ENCODE data around the gene PACSIN1.

PACSIN1 gene

DNA sequence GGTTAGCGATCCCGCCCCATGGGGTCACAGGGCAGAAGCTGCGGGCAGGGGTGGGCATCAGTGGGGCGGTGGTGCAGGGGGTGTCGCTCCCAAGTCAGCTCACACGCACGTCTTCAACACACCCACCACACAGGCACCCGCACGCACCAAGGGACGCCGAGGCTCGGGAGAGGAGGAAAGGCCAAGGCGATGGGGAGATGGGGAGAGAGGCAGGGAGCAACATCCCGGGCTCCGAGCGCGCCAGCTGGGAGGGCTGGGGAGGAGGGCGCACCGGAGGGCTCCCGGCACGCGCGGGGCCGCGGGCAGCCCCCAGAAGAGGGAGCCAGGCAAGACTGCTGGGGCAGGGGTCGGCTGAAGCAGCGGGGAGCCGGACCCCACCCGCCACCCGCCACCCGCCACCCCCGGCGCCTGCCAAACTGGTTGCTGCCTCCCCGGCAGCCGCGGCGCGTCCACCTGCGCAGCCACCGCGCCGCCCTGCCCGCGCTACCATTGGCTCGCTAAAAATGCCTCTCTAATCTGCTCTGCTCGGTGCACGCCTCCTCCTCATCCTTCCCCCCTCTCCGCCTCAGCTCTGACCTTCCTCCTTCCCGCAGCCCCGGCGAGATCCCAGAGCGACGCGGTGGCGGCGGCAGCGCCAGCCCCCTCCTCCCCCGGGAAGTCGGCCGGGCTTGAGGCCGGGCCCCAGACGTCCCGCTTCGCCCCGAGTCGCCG is at the start of gene PACSIN1:
Gene PACSIN1, plus strand, starts transcription at position 546 of the 711 bp plus-strand sequence. CDS start 60,230 bp downstream, outside the sequence.
- DNase-seq (ENCODE audit: low read depth in 2 of 3, low spot score in 2 of 3) = no peak

- no peak for DNase-seq (ENCODE audit: low read depth in 2 of 3, low spot score in 2 of 3)
Measured at GRCh38 chr6:34416877-34417371, 49.0 kb upstream of the PACSIN1 start.

DNA sequence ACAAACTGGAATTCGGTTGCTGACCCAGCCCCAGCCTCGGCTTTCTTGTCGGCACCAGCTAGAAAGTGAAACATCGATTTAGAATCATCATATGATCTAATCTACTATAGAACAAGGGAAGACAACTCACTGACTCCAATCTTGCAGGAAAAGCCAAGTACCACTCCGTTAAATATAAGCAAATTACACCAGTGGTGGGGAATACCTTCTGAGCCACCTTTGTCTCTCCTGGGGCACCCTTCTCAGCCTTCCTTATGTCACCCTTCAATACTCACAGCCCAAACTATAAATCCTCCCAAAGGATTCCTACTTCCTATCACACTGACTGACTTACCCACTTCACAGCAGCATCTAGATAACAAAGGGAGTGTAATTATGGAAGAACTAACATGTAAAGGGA is 47.5 kb upstream of the PACSIN1 start:
- DNase-seq (ENCODE audit: low read depth in 2 of 3, low spot score in 2 of 3) = no peak

DNA sequence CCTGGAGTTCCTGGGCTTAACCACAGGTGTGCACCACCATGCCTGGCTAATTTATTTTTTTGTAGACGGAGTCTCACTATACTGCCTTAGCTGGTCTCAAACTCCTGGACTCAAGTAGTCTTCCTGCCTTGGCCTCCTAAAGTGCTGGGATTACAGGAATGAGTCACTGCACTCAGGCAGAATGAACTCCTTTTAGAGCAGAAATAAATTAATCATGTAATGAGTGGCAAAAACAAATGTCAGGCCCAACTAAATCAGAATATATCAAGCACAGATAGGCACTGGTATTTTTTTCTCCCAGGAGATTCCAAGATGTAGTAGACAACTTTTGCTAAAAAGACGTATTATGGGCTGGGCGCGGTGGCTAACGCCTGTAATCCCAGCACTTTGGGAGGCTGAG is 42.6 kb upstream of the PACSIN1 start:
- DNase-seq (ENCODE audit: low read depth in 2 of 3, low spot score in 2 of 3) = no peak

DNA sequence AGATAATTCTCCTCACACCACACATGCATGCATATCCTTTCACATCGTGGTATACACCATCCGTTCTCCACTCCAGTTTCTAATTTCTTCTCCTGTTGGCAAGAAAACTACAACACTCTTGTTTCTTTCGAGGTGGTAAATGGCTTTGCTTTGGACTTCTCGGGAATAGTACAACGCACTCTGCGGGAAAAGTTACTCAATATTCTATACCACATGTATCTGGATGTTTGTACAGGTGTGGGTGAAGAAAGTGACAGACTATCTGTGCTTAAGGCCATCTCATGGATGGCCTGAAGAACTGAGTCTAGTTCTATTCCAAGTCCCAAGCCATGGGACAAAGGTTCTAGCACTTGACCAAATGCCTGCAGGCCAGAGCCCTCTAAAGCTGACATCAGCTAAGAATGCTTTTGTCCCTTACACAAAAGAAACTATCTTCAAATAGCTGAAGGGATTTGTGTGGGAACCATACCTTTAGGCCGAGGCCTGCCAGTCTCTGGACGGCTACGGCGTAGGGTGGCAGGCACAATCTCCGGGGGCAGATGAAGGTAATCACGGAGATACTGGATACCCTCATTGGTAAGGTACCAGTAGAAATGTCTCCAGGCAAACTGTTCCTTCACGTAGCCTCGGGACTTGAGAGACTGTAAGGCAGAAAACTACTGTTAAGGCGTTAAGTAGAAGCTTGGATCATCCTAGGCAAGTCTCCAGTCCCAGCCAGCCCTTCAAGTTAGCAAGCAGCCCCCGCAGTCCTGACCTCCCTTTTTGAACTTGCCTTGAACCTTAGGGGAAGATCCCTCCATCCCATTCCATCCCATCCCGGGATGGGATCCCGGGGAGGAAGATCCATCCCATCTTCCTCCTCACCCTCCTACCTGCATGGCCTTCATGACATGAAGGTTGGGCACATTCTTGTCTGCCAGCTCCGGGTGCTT is 41.4 kb upstream of the PACSIN1 start:
- no peak for DNase-seq (ENCODE audit: low read depth in 2 of 3, low spot score in 2 of 3)

DNA sequence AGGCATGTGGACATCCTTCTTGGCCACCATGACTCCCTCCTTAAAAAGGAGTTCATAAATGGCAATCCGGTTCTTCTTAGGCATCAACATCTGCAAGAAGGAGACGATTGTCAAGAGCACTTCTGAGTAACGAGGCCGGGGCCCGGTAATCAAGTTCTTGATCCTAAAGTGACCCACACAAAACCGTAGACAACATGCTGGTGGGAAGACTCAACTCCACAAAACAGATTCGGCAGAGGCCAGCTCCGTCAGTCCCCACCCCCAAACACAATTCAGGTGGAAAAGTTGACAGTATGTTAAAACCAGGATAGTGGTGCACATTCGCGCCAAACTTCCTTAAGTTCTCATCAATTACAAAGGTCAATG is 40.8 kb upstream of the PACSIN1 start:
- no peak for DNase-seq (ENCODE audit: low read depth in 2 of 3, low spot score in 2 of 3)

- peak; percentile 74 to 88 (median 85) for DNase-seq (ENCODE audit: low read depth in 2 of 3, low spot score in 2 of 3)
Measured at GRCh38 chr6:34425498-34426410, 40.1 kb upstream of the PACSIN1 start, which contains the start of gene RPS10. Gene RPS10 (minus strand): TSS chr6:34426069. CDS start chr6:34425221, 848 bp downstream.

DNA sequence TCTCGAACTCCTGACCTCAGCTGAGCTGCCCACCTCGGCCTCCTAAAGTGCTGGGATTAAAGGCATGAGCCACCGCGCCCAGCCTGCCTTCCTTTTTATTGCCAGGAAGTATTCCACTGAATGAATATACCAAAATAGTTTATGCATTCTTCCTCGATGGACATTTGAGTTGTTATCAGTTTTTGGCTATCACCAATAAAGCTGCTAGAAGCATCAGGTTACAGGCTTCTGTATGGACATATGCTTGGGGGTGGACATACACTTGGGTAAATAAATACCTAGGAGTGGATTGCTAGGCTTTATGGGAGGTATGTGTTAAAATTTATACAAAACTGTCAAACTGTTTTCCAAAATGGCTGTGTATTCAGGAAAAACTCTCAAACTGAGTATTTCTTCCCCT is 30.0 kb upstream of the PACSIN1 start:
- no peak for DNase-seq (ENCODE audit: low read depth in 2 of 3, low spot score in 2 of 3)

- DNase-seq (ENCODE audit: low read depth in 2 of 3, low spot score in 2 of 3) = no peak
Measured at GRCh38 chr6:34436803-34437643, 28.9 kb upstream of the PACSIN1 start.

DNA sequence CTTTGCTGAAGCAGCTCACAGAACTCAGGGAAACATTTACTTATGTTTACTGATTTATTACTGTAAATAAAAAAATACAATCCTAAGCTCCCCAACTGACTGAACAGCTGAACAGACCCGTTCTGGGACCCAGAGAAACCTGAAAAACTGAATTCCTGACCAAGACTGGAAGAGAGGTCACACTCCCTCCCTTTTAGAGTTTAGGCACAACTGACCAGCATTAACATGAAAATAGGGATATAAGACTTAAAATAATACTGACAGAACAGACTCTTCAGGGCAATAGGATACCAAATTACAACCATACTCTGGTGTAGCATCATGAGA is 28.3 kb upstream of the PACSIN1 start:
- DNase-seq (ENCODE audit: low read depth in 2 of 3, low spot score in 2 of 3) = no peak

GRCh38 chr6:34438705-34439104 is 27.2 kb upstream of the PACSIN1 start:
- no peak for DNase-seq (ENCODE audit: low read depth in 2 of 3, low spot score in 2 of 3)

- no peak for DNase-seq (ENCODE audit: low read depth in 2 of 3, low spot score in 2 of 3)
Measured at GRCh38 chr6:34439442-34439841, 26.4 kb upstream of the PACSIN1 start.

DNA sequence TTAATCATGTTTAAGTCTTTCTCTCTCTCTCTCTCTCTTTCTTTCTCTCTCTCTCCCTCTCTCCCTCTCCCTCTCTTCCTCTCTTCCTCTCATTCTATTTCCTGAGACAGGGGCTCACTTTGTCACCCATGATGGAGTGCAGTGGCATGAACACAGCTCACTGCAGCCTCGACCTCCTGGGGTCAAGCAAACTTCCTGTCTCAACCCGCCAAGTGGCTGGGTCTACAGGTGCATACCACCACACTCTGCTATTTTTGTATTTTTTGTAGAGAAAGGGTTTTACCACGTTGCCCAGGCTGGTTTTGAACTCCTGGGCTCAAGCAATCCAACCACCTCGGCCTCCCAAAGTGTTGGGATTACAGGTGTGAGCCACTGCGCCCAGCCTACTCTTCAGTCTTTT is 24.4 kb upstream of the PACSIN1 start:
- no peak for DNase-seq (ENCODE audit: low read depth in 2 of 3, low spot score in 2 of 3)

GRCh38 chr6:34445313-34445860 is 20.5 kb upstream of the PACSIN1 start:
- DNase-seq (ENCODE audit: low read depth in 2 of 3, low spot score in 2 of 3) = no peak

DNA sequence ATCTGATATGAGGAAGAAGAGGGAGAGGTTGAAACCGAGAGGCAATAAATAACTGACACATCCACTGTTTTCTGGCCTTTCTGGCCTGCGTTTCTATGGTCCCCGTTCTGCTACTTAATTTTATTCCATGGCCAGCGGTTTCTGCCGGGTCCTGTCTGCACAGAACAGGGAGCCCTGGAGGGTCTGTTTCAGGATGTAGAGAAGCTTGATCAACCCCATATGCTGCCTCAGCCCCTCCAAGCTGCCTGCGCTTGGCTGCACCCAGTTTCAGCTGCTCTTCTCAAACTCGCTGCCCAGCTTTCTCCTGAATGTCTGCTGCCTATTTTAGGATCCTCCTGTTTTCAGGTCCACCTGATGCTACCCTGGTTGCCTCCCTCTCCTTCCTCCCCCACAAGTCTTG is 18.5 kb upstream of the PACSIN1 start:
- no peak for DNase-seq (ENCODE audit: low read depth in 2 of 3, low spot score in 2 of 3)

DNA sequence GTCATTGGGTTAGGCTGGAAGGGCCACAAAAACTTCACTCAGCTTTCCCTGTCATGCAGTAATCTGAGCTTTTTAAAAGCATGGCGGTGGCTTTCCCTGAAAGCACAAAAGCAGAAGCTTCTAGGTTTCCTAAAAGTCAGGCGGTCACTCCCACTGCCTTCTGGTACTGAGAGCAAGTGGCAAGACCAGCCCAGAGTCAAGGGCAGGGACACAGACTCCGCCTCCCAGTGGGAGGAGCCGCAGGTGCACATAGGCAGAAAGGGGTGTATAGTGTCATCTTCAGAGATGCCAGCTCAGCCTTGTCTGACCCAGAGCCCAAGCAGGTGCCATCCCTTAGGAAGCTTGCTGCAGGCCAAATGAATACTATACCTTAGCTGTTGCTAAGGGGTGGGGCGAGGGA is 18.0 kb upstream of the PACSIN1 start:
- DNase-seq (ENCODE audit: low read depth in 2 of 3, low spot score in 2 of 3) = no peak

DNA sequence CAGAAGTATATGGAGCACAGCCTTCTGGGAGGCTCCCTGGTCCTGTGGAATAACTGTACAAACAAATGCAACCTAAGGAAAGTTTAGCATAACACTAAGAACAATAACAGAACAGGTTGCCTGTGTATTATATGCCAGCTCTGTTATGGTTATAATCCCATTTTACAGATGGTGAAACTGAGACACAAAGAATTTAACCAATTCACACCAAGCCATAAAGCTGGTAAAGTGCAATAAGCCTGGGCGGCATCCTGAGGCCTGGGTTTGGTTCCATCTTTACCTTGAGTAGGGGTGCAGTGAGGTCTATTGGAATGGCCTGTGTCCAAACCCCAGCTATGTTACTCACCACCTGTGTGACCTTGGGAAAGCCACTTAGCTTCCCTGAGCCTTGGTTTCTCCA is 14.7 kb upstream of the PACSIN1 start:
- DNase-seq (ENCODE audit: low read depth in 2 of 3, low spot score in 2 of 3) = no peak

- no peak for DNase-seq (ENCODE audit: low read depth in 2 of 3, low spot score in 2 of 3)
Measured at GRCh38 chr6:34455831-34456230, 10.0 kb upstream of the PACSIN1 start.

DNA sequence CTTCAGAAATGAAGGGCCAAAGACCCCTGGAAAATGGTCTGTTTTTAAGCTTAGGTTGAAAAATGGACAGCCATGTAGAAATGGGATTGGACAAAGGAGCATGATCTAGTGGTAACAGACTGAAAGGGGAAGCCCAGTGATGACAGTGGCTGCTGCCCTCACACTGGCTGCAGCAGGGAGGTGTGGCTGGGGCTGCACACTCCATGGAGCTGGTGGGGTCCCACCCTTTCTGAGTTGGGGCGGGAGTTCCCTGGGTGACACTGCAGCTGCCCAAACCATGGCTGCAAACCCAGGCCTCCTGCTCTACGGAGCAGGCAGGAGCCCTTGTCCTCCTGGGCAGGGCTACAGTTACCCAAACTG is 8.5 kb upstream of the PACSIN1 start:
- no peak for DNase-seq (ENCODE audit: low read depth in 2 of 3, low spot score in 2 of 3)
